B cell (primary cell): ENCODE measurements around the gene ALKBH6. TPM values are rescaled to one million over a fixed set of nuclear protein-coding genes. Genes with fewer than 3 reads are reported as not detected.

Experiments
- ATAC-seq: fragments of 200-7000 bp; cut with Tn5 transposase; one replicate; pipeline ENCODE4 v1.10.0; 2021; ENCODE audit warnings: low read depth, mild to moderate bottlenecking, moderate number of reproducible peaks, moderate library complexity
- CTCF ChIA-PET: fragments of 350-600 bp; sonication (Branson Sonifier 250); formaldehyde crosslinking; loops from one replicate; lab custom pipeline; 2021; ENCODE audit warnings: antibody characterized with exemption, inconsistent platforms; lab: Charles Lee
- POLR2A ChIA-PET: fragments of 350-600 bp; sonication (Branson Sonifier 250); formaldehyde crosslinking; loops from one replicate; lab custom pipeline; 2021; ENCODE audit warnings: antibody characterized with exemption; lab: Charles Lee
- DNase-seq: peaks from one replicate; pipeline ENCODE4 v3.0.0; 2013
- H2AFZ ChIP-seq: 2 replicates; pipeline ENCODE4 v1.6.1; 2012; ENCODE audit warnings: mild to moderate bottlenecking, low read depth, low read length; ENCODE audit not compliant: insufficient read depth, poor library complexity, severe bottlenecking
- H3K27ac ChIP-seq, 2 donors: 1 replicate in 1 of 2; 2 replicates in 1 of 2; pipeline ENCODE4 v1.5.1; 2012 to 2013; ENCODE audit warnings: low read length in 2 of 2, mild to moderate bottlenecking in 2 of 2, moderate library complexity in 1 of 2
- H3K27me3 ChIP-seq, 4 experiments: fragments of 200-600 bp in 1 of 4; sonication (generic) in 1 of 4; replicated peaks in 1 of 4; 1 replicate in 2 of 4; 2 replicates in 2 of 4; pipeline versions ENCODE4 v1.6.1 to v1.7.0; 2013 to 2016; ENCODE audit warnings: low read length in 3 of 4, mild to moderate bottlenecking in 2 of 4, mixed read lengths in 1 of 4, moderate library complexity in 1 of 4; ENCODE audit not compliant: insufficient read depth in 4 of 4, control insufficient read depth in 3 of 4; ENCODE audit errors: control extremely low read depth in 1 of 4
- H3K36me3 ChIP-seq, 2 experiments: replicated peaks in 1 of 2; 1 replicate in 1 of 2; 2 replicates in 1 of 2; pipeline versions ENCODE4 v1.6.1 to v1.7.1; 2013; ENCODE audit warnings: low read length in 1 of 2; ENCODE audit not compliant: insufficient read depth in 2 of 2, control insufficient read depth in 1 of 2; ENCODE audit errors: control extremely low read depth in 1 of 2, extremely low read depth in 1 of 2
- H3K4me1 ChIP-seq, 2 donors: fragments of 200-600 bp in 1 of 2; sonication (generic) in 1 of 2; 1 replicate in 1 of 2; 2 replicates in 1 of 2; pipeline versions ENCODE4 v1.5.1 to v1.6.1; 2013 to 2017; ENCODE audit warnings: low read length in 2 of 2; ENCODE audit not compliant: control insufficient read depth in 2 of 2, insufficient read depth in 2 of 2
- H3K4me2 ChIP-seq: replicated peaks from 2 replicates; pipeline ENCODE3; 2012; ENCODE audit warnings: mild to moderate bottlenecking, low read depth, low read length; ENCODE audit not compliant: poor library complexity, severe bottlenecking
- H3K4me3 ChIP-seq, 5 experiments: fragments of 200-600 bp in 1 of 5; sonication (generic) in 1 of 5; 1 replicate in 3 of 5; 2 replicates in 2 of 5; pipeline versions ENCODE4 v1.5.1 to v1.7.0; 2011 to 2016; ENCODE audit warnings: low read length in 4 of 5, mild to moderate bottlenecking in 4 of 5, low read depth in 2 of 5, control low read depth in 1 of 5, moderate library complexity in 1 of 5; ENCODE audit not compliant: insufficient read depth in 1 of 5; ENCODE audit errors: control extremely low read depth in 1 of 5, extremely low read depth in 1 of 5
- H3K79me2 ChIP-seq: fragments of 200-600 bp; sonication (generic); one replicate; pipeline ENCODE4 v1.6.0; 2016; ENCODE audit warnings: low read length; ENCODE audit not compliant: control insufficient read depth, insufficient read depth
- H3K9ac ChIP-seq: fragments of 200-600 bp; sonication (generic); 2 replicates; pipeline ENCODE4 v1.6.1; 2017; ENCODE audit warnings: mild to moderate bottlenecking, low read length, moderate library complexity
- H3K9me3 ChIP-seq, 3 donors: one replicate each; pipeline versions ENCODE4 v1.6.1 to v1.7.1; 2013; ENCODE audit warnings: low read length in 2 of 3; ENCODE audit not compliant: control insufficient read depth in 2 of 3, insufficient read depth in 1 of 3; ENCODE audit errors: control extremely low read depth in 1 of 3
- H4K20me1 ChIP-seq: 2 replicates; pipeline ENCODE4 v1.6.0; 2012; ENCODE audit warnings: mild to moderate bottlenecking, low read length; ENCODE audit not compliant: insufficient read depth, control insufficient read depth, poor library complexity, severe bottlenecking
- H3K27ac Mint-ChIP-seq: one replicate; pipeline ENCODE4 v1.8.0; 2021; ENCODE audit warnings: mixed read lengths
- H3K27me3 Mint-ChIP-seq: one replicate; pipeline ENCODE4 v1.8.0; 2021; ENCODE audit warnings: mixed read lengths
- H3K4me1 Mint-ChIP-seq: one replicate; pipeline ENCODE4 v1.8.0; 2021; ENCODE audit warnings: mixed read lengths
- H3K4me3 Mint-ChIP-seq: one replicate; pipeline ENCODE4 v1.8.0; 2021; ENCODE audit warnings: mixed read lengths
- H3K9me3 Mint-ChIP-seq: one replicate; pipeline ENCODE4 v1.8.0; 2022; ENCODE audit warnings: mixed read lengths; ENCODE audit not compliant: insufficient read depth
- CTCF ChIP-seq: fragments of 200-600 bp; IDR thresholded peaks from one replicate; pipeline ENCODE4 v1.8.0; 2022; ENCODE audit warnings: antibody characterized with exemption, mild to moderate bottlenecking
- EZH2 ChIP-seq: IDR thresholded peaks from 2 replicates; pipeline ENCODE4 v1.6.1; 2012; ENCODE audit warnings: borderline replicate concordance, low read depth, mild to moderate bottlenecking, moderate library complexity, low read length; ENCODE audit not compliant: insufficient read depth, poor library complexity, severe bottlenecking
- WGBS: methylation state at CpG from one replicate; pipeline ENCODE4 v1.1.5; 2013; ENCODE audit warnings: missing lambda C conversion rate; ENCODE audit not compliant: insufficient coverage; 5-methylcytosine and 5-hydroxymethylcytosine counted together
- intact Hi-C: fragments of 100-400 bp; cut with micrococcal nuclease; formaldehyde crosslinking; loops from one replicate; pipeline ENCODE4 v1.10.0; 2022
- polyA plus RNA-seq: library from polyadenylated mRNA; depleted of rRNA; stranded (reverse); fragments of >200 nt; gene quantifications from 2 replicates; pipeline ENCODE4 v1.2.3, GENCODE V29; 2012
- total RNA-seq, 2 donors: library from RNA; stranded (reverse); fragments of 120-200 nt in 1 of 2; gene quantifications; 1 replicate in 1 of 2; 2 replicates in 1 of 2; pipeline versions ENCODE4 v1.2.3 to v1.2.4, GENCODE V29; 2013 to 2022

The ALKBH6 gene
- total and polyA plus RNA-seq, 2 donors (not counting 1 experiment from before 2014, with no cell fraction given) = 54.5 to 56.5 TPM

- no peaks in the 10 kb centered on the region for H3K9me3 Mint-ChIP-seq
- Histone ChIP-seq H4K20me1 (no peaks in the 10 kb centered on the region), H3K4me2 (no peak overlapping the region), H3K9ac (no peak overlapping the region), H2AFZ (no peak overlapping the region), H3K27me3 (no peaks in the 10 kb centered on the region), H3K36me3 (no peaks in the 10 kb centered on the region), H3K4me1 (peaks cover 5 to 10% of the 10 kb centered on the region in 2 donors), H3K79me2 (peaks cover 18% of the 10 kb centered on the region), H3K27ac (no peak overlapping the region), H3K4me3 (no peak overlapping the region), H3K9me3 (no peaks in the 10 kb centered on the region)
- TF ChIP-seq CTCF = no peak
- no peak for TF ChIP-seq EZH2
- intact Hi-C loops = loop anchor here (2.0 to 10.0 kb wide), 2 partner anchors 116 to 154 kb away; no protein-coding TSS in a partner anchor
- H3K4me1 Mint-ChIP-seq = peaks cover 13% of the 10 kb centered on the region
- no peaks in the 10 kb centered on the region for H3K27me3 Mint-ChIP-seq
- 96% methylated on average over 11 of the region's 12 CpGs for WGBS
- ChIA-PET CTCF (interaction anchor here (0.9 kb wide), 1 partner anchor 69 kb away, joined by 5 read pairs; no protein-coding TSS in a partner anchor), POLR2A (no interaction called here)
- ATAC-seq = no peak
- H3K27ac Mint-ChIP-seq = no peak overlapping the region
- no peak overlapping the region for H3K4me3 Mint-ChIP-seq
- no peak for DNase-seq
These were observed 44.6 kb upstream of the ALKBH6 start for GRCh38 chr19:36058481-36059179.
